Heart left ventricle (tissue), 13 donors: ENCODE data around the gene ARID5B.

Source experiments
- POLR2A ChIP-seq, 2 donors: fragments of 450-650 bp; IDR thresholded peaks; one replicate each; pipeline ENCODE4 v1.6.1; 2017; ENCODE audit warnings: antibody characterized with exemption in 2 of 2, mild to moderate bottlenecking in 2 of 2, moderate library complexity in 2 of 2
- TF ChIP-seq, protein P1 (sequence below), 12 donors: fragments of 200-600 bp; sonication (generic) in 4 of 12; IDR thresholded peaks; one replicate each; pipeline versions ENCODE4 v1.5.0 to v1.8.0; 2018 to 2022; ENCODE audit warnings: antibody characterized with exemption in 12 of 12, mild to moderate bottlenecking in 5 of 12
- donor health status: ischemic (EF 13 %, LVEDD 7.1; RV severe dilation, severe dysfunction).
- donor health status: DM: no; HTN: yes; CAD: no.
- donor health status: DM: no; HTN: no; CAD: no.
- donor health status: ischemic (EF 25% LVEDD 6.9; RV normal size, moderate dysfunction).
- donor health status: ischemic (EF 25% LVEDD 5.7; RV mildly dilated, moderate dysfunction).
- donor health status: ischemic (EF 35%, LVEDD 5.7; RV mildly dilated, moderate dysfunction).
- donor health status: nonischemic (EF 11% LVEDD 7.7; RV severe dilation, severe dysfunction).
- donor health status: DM: yes; HTN: yes; CAD: no.
- donor health status: PGD.
- donor health status: ischemic (EF 29% LVEDD 5.4; RV normal size, mild dysfunction).
- donor health status: nonischemic (EF 23%, LVEDD 6.1; RV moderate dilation, normal function).

DNA sequence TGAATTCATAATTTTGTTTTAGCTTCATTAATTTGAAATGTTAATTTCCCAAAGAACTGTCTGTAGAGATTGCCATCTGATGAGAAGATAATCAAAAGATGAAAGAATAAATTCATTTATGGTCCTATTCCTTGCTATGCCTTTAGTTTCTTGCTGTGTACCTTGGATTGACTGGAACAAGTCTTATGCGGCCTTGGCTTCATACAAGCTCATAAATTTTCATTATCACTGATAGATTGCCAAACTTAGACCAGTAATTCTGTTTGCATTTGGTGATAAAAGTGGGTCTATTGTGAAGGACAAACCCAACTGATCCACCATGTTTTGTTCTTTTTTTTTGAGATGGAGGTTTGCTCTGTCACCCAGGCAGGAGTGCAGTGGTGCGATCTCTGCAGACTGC lies 48.2 kb downstream of the ARID5B start:
- TF ChIP-seq, protein P1, sequence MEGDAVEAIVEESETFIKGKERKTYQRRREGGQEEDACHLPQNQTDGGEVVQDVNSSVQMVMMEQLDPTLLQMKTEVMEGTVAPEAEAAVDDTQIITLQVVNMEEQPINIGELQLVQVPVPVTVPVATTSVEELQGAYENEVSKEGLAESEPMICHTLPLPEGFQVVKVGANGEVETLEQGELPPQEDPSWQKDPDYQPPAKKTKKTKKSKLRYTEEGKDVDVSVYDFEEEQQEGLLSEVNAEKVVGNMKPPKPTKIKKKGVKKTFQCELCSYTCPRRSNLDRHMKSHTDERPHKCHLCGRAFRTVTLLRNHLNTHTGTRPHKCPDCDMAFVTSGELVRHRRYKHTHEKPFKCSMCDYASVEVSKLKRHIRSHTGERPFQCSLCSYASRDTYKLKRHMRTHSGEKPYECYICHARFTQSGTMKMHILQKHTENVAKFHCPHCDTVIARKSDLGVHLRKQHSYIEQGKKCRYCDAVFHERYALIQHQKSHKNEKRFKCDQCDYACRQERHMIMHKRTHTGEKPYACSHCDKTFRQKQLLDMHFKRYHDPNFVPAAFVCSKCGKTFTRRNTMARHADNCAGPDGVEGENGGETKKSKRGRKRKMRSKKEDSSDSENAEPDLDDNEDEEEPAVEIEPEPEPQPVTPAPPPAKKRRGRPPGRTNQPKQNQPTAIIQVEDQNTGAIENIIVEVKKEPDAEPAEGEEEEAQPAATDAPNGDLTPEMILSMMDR (IDR thresholded peaks at IDR 0.05), result no peak
- TF ChIP-seq POLR2A (IDR thresholded peaks at IDR 0.05), result no peak
